DMS53 treated with DMSO at 0.1 percent for 48 hours (cell line): ENCODE results near the gene FATE1.

Experiments used
- DNase-seq: peaks from one replicate; lab custom pipeline; 2025; ENCODE audit not compliant: unreplicated experiment; lab: John Stamatoyannopoulos, UW

FATE1 gene

GRCh38 chrX:151742311-151742710, 26.5 kb downstream of the FATE1 start:
- no peak for DNase-seq

- no peak for DNase-seq
Measured at GRCh38 chrX:151743651-151744470, 28.0 kb downstream of the FATE1 start.

- no peak for DNase-seq
Measured at GRCh38 chrX:151745651-151746050, 29.8 kb downstream of the FATE1 start.

DNA sequence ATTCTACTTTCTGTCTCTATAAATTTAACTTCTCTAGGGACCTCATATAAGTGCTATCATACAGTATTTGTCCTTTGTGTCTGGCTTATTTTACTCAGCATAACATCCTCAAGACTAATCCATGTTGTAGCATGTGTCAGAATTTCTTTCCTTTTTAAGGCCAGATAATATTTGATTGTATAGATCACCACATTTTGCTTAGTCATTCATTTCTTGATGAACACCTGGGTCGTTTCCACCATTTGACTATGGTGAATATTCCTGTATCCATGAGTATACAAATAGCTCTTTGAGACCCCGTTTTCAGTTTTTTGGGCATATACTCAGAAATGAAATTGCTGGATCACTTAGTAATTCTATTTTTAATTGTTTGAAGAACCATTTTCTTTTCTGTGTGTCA, 30.7 kb downstream of the FATE1 start:
- DNase-seq = no peak

DNA sequence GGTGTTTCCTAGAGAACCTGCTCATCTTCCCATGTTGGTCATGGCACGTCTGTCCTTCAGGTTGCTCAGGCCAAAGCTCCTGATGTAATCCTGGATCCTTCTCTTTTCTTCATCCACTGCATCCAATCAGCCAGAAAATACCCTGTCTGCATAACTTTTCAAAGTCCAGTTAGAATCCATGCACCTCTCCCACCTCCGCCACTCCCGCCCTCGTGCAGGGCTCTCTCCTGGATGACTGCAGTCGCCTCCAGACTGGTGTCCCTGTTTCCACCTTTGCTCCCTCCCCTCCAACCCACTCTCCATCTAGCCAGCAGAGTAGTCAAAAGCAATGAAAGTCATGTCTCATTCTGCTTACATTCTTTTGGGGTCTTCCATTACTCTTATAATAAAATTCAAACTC, 34.7 kb downstream of the FATE1 start:
- DNase-seq = no peak

GRCh38 chrX:151752847-151753246, 37.0 kb downstream of the FATE1 start:
- DNase-seq = no peak

DNA sequence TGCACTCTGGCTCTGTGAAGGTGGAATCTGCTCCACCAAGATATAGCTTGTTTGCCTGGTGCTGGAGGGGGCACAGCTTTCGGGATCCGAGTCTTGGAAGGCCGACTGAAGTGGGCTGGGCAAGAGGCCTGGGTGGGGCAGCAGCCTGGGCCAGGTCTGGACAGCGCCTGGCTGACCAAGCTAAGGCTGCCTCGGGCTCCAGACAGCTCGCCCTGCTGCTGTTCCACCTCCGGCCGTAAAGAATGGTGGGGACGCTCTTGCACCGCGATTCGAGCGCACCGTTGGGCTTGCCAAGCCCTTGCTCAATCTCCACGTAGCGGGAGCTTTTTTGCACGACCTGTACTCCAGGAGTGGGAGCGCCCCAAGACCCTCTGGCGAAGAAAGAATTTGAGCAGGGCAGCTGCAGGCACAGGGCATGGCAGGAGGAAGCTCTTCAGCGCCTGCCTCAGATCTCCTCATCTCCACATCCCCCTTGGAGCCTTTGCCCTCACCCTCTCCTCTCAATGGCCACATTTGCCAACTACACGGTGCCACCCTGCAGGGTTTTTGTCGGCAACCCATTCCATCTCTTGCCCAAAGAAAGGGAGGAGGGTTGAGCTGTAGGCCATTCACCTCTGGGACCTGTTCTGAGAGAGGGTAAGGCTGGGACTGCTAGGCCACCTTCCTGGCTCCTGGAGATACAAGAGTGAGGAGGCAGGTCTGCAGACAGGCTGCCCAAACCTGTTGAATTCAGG, 37.6 kb downstream of the FATE1 start:
- DNase-seq = no peak

DNA sequence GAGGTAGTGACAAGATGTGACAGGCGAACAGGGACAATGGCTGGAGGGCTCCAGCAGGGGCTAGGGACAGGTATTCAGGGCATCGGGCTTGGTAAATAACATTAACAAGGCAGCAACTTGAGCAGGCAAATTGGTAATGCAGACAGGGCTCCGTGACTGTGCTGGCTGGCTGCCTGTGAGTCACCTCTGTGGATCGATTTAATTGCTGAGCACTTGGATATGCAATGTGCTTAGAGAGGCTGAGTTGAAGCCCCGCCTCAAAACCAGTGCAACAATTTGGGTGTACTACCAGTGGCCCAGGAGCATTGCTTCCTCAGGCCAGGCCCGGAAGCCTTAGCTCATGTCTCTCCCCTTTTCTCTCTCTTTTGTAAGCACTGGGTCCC, 38.2 kb downstream of the FATE1 start:
- no peak for DNase-seq

GRCh38 chrX:151754641-151755215, 38.9 kb downstream of the FATE1 start:
- no peak for DNase-seq

- DNase-seq = no peak
Measured at GRCh38 chrX:151759041-151759708, 43.3 kb downstream of the FATE1 start.

GRCh38 chrX:151762802-151763201, 47.0 kb downstream of the FATE1 start:
- no peak for DNase-seq

DNA sequence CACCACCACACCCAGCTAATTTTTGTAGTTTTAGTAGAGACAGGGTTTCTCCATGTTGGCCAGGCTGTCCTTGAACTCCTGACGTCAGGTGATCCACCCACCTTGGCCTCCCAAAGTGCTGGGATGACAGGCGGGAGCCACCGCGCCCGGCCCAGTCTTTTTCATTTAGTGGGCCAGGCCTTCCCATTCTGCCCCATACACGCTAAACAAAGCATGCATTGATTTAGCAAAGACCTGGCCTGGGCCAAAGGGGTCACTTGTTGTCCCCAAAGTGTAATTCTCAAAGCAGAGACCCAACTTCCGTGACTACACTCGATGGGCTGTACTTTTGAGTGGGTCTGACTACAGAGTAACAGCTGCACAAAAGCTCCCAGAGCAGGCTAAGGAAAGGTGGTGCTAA, 47.9 kb downstream of the FATE1 start:
- DNase-seq = no peak

GRCh38 chrX:151765026-151765425, 49.2 kb downstream of the FATE1 start:
- DNase-seq = no peak

- DNase-seq = no peak
Measured at GRCh38 chrX:151771726-151772125, 55.9 kb downstream of the FATE1 start.
